NT2/D1 (cell line): ENCODE results near the gene TK2.

ENCODE experiments used
- SUZ12 ChIP-seq: IDR thresholded peaks from 2 replicates; pipeline ENCODE4 v1.6.1; 2011; ENCODE audit not compliant: insufficient read length, insufficient read depth; ENCODE audit errors: extremely low read depth
- YY1 ChIP-seq: IDR thresholded peaks from 2 replicates; pipeline ENCODE4 v1.6.1; 2011; ENCODE audit not compliant: insufficient read length, insufficient read depth
- ZNF274 ChIP-seq: IDR thresholded peaks from 2 replicates; pipeline ENCODE4 v1.6.1; 2011; ENCODE audit warnings: mild to moderate bottlenecking, low read depth, low read length

DNA sequence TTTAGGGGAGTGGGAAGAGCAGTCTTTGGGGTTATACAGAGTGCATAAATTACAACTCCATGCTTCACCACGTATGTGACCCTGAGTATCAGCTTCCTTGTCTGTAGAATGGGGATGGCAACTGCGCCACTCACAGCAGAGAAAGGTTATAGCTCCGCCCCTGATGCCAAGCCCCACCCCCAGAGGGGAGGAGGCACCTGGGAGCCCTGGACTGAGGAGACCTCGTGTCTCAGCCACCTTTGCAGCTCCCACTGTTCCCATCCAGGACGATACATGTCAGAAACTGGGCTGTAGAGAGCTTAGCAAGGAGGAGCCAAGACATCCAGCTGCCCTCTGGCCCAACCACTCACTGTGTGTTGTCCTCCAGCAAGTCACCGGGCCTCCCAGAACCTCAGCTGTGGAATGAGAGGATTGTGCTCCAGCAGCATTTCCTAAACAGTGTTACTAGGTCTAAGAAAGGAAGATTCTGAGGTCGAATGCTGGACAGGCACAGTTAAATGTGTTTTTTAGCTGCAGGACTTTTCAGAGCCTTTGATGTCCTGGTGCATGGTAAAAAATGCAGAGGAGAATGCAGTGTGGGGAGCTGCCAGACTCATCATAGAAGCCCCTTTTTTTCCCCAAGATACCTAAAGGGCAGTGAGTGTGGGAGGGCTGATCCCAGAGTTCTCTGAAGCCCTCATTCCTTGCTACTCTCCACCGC is 73.4 kb downstream of the TK2 start:
- no peak for TF ChIP-seq YY1
- TF ChIP-seq ZNF274, result no peak
- no peak for TF ChIP-seq SUZ12
